ENCODE data around the gene MED1. TPM values are rescaled to one million over a fixed set of nuclear protein-coding genes. Genes with fewer than 3 reads are reported as not detected.
A peak's percentile ranks its signal among the peaks of the same experiment; 100 is the strongest.

MED1 gene
- total RNA-seq, 1 donor, result 31.1 TPM

DNA sequence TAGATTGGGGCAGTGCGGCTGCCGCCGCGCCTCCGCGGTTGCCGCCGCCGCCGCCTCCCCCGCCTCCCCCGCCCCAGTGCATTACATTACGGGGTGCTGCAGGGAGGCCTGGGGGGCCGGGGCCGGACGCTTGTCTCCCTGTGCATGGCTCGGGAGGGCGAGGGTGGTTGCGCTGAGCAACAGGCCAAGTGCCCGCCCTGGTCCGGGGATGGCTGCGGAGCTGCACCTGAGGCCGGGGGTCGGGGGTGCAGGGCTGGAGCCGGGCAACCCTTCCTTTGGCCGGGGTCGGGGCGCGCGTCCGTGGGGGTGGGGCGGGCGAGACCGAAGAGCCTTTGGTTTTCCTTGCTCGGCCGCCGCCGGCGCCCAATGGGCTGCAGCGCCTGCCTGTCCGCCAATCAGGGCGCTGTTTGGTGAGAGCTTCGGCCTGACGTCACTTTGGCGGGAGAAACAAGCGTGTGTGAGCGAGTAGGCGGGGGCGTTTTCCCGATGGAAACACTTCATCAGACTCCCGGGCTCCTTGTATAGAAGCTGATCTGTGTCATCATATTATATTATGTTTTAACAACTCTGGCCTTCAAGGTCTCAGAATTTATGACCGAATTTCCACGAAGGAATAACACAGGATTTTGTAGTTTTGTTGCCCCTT is 48.7 kb downstream of the MED1 start:
- TF ChIP-seq CTCF (IDR thresholded peaks at IDR 0.05; ENCODE audit: insufficient read depth, low read depth, low read length), result no peak
- H3K4me3 ChIP-seq (ENCODE audit: low read depth, low read length), result peak overlapping the region; percentile 84
- DNase-seq (ENCODE audit: low read depth), result peak; percentile 92

DNA sequence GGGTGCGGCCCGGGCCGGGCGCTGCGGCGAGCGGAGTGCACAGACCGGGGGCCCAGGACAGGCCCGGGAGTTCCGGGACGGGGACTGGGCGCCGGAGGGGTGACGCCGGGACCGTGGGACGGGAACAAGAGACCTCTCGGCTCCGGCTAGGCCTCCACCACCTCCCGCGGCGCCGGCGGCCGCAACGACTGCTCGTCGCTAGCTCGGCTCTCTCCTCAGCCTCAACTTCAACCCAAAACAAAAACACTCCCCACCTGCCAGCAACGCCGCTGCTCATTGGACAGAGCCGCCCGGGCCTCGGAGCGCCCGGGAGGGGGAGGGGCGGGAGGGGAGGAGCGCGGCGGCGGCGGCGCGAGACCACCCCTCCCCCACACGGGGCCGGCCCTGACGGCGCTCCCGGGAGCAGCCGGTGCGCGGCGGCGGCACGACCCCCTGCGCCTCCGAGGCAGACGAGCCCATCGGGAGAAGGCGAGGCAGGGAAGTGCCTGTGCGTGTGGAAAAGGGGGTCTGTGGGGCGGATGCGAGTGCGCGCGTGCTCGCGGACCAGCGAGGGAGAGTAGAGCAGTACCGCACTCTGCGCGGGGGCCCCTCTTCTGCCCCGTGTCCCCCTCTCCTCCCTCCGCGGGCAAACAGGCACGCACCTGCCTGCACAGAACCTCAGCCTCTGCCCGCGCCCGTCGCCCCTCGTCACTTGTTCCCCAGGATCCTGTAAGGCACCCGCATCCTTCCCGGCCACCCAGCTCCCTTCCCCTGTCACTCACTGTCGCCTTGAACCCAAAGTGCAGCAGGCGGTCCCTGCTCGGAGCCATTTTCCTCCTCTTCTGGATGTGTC is 49.4 kb downstream of the MED1 start, which contains the start of gene FBXL20:
FBXL20 (minus strand) TSS at position 215 of the 832 bp plus-strand sequence. CDS start 224 bp downstream, outside the sequence.
- peak within 1 kb of the TSS; percentile 84 for H3K4me3 ChIP-seq (ENCODE audit: low read depth, low read length)
- TF ChIP-seq CTCF (IDR thresholded peaks at IDR 0.05; ENCODE audit: insufficient read depth, low read depth, low read length), result no peak
- DNase-seq (ENCODE audit: low read depth), result peak; percentile 92

- H3K4me3 ChIP-seq (ENCODE audit: low read depth, low read length), result peak overlapping the region; percentile 84
- DNase-seq (ENCODE audit: low read depth), result peak; percentile 13
- TF ChIP-seq CTCF (IDR thresholded peaks at IDR 0.05; ENCODE audit: insufficient read depth, low read depth, low read length), result no peak
These were observed 50.3 kb downstream of the MED1 start for GRCh38 chr17:39400547-39401411.

DNA sequence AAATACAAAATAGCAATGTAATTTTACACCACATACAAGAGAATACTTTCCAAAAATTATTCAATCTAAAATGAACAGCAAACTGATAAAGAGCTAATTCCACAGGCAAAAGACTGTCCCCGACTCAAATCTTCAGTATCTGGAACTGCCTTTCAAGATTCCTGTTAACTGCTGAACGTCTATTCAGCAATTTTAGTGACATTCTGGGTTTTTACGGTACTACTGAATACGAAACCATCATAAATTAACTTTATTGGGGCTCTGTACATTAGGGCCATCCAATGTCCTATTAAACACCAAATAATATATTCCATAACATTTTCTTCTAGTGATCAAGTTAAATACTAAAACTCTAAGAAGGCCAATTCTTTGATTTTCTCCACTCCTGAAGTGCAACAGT is 51.3 kb downstream of the MED1 start:
- peak overlapping the region; percentile 84 for H3K4me3 ChIP-seq (ENCODE audit: low read depth, low read length)
- TF ChIP-seq CTCF (IDR thresholded peaks at IDR 0.05; ENCODE audit: insufficient read depth, low read depth, low read length), result no peak
- DNase-seq (ENCODE audit: low read depth), result no peak

- TF ChIP-seq CTCF (IDR thresholded peaks at IDR 0.05; ENCODE audit: insufficient read depth, low read depth, low read length), result no peak
- no peak for DNase-seq (ENCODE audit: low read depth)
- no peak overlapping the region for H3K4me3 ChIP-seq (ENCODE audit: low read depth, low read length)
These were observed 57.3 kb downstream of the MED1 start for GRCh38 chr17:39393736-39394135.

- H3K4me3 ChIP-seq (ENCODE audit: low read depth, low read length), result no peak overlapping the region
- no peak for DNase-seq (ENCODE audit: low read depth)
- no peak for TF ChIP-seq CTCF (IDR thresholded peaks at IDR 0.05; ENCODE audit: insufficient read depth, low read depth, low read length)
These were observed 59.6 kb downstream of the MED1 start for GRCh38 chr17:39391448-39391847.
